ENCODE measurements around the gene GALNT2. TPM values are rescaled to one million over a fixed set of nuclear protein-coding genes. Genes with fewer than 3 reads are reported as not detected.
A peak's percentile ranks its signal among the peaks of the same experiment; 100 is the strongest.

The GALNT2 gene
- polyA plus RNA-seq, 3 donors from 2014 or later, result 18.5 to 30.0 (median 22.5) TPM

DNA sequence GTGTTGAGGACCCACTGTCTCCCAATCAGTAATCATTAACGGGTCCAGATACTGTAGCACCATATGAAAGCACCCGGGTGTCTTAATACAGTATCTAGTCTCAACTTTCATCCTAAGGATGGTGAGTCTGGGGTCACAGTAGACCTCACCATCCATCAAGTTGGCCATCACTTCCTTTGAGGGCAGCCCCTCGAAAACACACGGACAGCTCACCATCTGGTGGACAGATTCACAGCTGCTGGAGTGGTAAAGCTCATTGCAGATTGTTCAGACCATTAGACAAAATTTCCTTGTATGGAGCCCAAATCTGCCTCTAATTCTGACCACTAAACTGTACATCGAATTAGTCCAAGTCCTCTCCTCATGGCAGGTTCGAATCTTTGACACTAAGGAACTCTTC, 236.0 kb downstream of the GALNT2 start:
- Mint-ChIP-seq H3K4me3 (no peak overlapping the region), H3K9me3 (no peaks in the 10 kb centered on the region), H3K4me1 (no peaks in the 10 kb centered on the region), H3K27me3 (ENCODE audit: low read depth in 3 of 3) (peaks cover 2% of the 10 kb centered on the region in 3 donors), H3K36me3 (no peaks in the 10 kb centered on the region), H3K27ac (no peak overlapping the region)
- no peak for DNase-seq

GRCh38 chr1:230303822-230304221, 236.8 kb downstream of the GALNT2 start:
- no peak for DNase-seq
- Mint-ChIP-seq H3K27me3 (ENCODE audit: low read depth in 3 of 3) (peaks cover 2% of the 10 kb centered on the region in 3 donors), H3K9me3 (no peaks in the 10 kb centered on the region), H3K4me3 (no peak overlapping the region), H3K27ac (no peak overlapping the region), H3K4me1 (no peaks in the 10 kb centered on the region), H3K36me3 (no peaks in the 10 kb centered on the region)

DNA sequence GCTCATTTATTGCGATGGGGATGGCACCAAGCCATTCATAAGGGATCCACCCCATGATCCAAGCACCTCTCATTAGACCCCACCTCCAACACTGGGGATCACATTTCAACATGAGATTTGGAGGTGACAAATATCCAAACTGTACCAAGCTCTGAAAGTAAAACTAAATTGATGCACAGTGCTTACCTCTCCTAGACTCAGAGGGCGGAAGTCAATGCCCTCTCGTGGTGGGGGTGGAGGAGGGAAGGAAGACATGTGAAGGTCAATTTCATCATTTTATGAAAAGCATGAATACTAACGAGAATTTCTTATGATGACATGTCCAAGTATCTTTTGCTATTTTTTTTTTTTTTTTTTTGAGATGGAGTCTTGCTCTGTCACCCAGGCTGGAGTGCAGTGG, 239.1 kb downstream of the GALNT2 start:
- no peaks in the 10 kb centered on the region for H3K9me3 Mint-ChIP-seq
- DNase-seq, result no peak
- no peak overlapping the region for H3K4me3 Mint-ChIP-seq
- H3K4me1 Mint-ChIP-seq, result peaks cover 3 to 6% of the 10 kb centered on the region in 2 donors
- no peak overlapping the region for H3K27ac Mint-ChIP-seq
- H3K36me3 Mint-ChIP-seq, result no peaks in the 10 kb centered on the region
- H3K27me3 Mint-ChIP-seq (ENCODE audit: low read depth in 3 of 3), result peaks cover 0 to 3% (median 2%) of the 10 kb centered on the region in 3 donors

GRCh38 chr1:230307213-230307612, 240.2 kb downstream of the GALNT2 start:
- Mint-ChIP-seq H3K9me3 (no peaks in the 10 kb centered on the region), H3K27ac (no peak overlapping the region), H3K27me3 (ENCODE audit: low read depth in 3 of 3) (peaks cover 0 to 3% (median 2%) of the 10 kb centered on the region in 3 donors), H3K4me3 (no peak overlapping the region), H3K36me3 (no peaks in the 10 kb centered on the region), H3K4me1 (peaks cover 3 to 6% of the 10 kb centered on the region in 2 donors)
- DNase-seq, result no peak

DNA sequence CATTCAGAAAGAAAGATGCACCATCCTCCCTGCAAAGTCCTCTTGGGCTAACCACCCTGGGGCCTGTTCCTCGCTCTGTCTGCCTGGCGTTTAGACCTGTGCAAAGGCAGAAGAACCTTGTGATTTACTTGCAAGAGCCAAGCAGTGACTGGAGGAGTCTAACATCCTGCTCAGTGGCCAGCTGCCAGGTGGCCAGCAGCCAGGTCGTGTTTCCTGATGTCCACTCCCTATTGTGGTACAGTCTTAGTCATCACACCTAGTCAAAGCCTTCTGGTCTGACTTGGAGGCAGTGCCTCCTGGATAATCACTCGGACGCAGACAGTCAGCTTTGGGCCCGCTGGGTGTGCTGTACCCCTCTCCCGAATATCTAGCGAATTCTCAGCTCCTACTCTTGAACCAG, 241.0 kb downstream of the GALNT2 start:
- Mint-ChIP-seq H3K27me3 (ENCODE audit: low read depth in 3 of 3) (peaks cover 0 to 3% (median 2%) of the 10 kb centered on the region in 3 donors), H3K4me1 (peaks cover 3 to 6% of the 10 kb centered on the region in 2 donors), H3K9me3 (no peaks in the 10 kb centered on the region), H3K36me3 (no peaks in the 10 kb centered on the region), H3K4me3 (no peak overlapping the region), H3K27ac (no peak overlapping the region)
- DNase-seq, result no peak

GRCh38 chr1:230308821-230309220, 241.8 kb downstream of the GALNT2 start:
- Mint-ChIP-seq H3K4me1 (peaks cover 3 to 6% of the 10 kb centered on the region in 2 donors), H3K36me3 (no peaks in the 10 kb centered on the region), H3K27me3 (ENCODE audit: low read depth in 3 of 3) (peaks cover 0 to 5% (median 2%) of the 10 kb centered on the region in 3 donors), H3K27ac (no peak overlapping the region), H3K4me3 (no peak overlapping the region), H3K9me3 (no peaks in the 10 kb centered on the region)
- DNase-seq, result no peak

- peaks cover 0 to 6% (median 0%) of the 10 kb centered on the region in 3 donors for H3K27me3 Mint-ChIP-seq (ENCODE audit: low read depth in 3 of 3)
- no peak overlapping the region for H3K27ac Mint-ChIP-seq
- H3K36me3 Mint-ChIP-seq, result no peaks in the 10 kb centered on the region
- H3K4me3 Mint-ChIP-seq, result no peak overlapping the region
- peaks cover 3 to 6% of the 10 kb centered on the region in 2 donors for H3K4me1 Mint-ChIP-seq
- DNase-seq, result no peak
- H3K9me3 Mint-ChIP-seq, result no peaks in the 10 kb centered on the region
These were observed 242.7 kb downstream of the GALNT2 start for GRCh38 chr1:230309646-230310177.

GRCh38 chr1:230310381-230311163, 243.5 kb downstream of the GALNT2 start:
- Mint-ChIP-seq H3K9me3 (no peaks in the 10 kb centered on the region), H3K4me1 (peaks cover 3 to 6% of the 10 kb centered on the region in 2 donors), H3K4me3 (no peak overlapping the region), H3K27ac (no peak overlapping the region), H3K27me3 (ENCODE audit: low read depth in 3 of 3) (peaks cover 0 to 6% (median 0%) of the 10 kb centered on the region in 3 donors), H3K36me3 (no peaks in the 10 kb centered on the region)
- DNase-seq, result peak; percentile 54 to 61 (median 61)

- DNase-seq, result no peak
- Mint-ChIP-seq H3K27ac (no peak overlapping the region), H3K4me3 (no peak overlapping the region), H3K4me1 (peaks cover 3 to 6% of the 10 kb centered on the region in 2 donors), H3K36me3 (no peaks in the 10 kb centered on the region), H3K27me3 (ENCODE audit: low read depth in 3 of 3) (peaks cover 0 to 5% (median 0%) of the 10 kb centered on the region in 3 donors), H3K9me3 (no peaks in the 10 kb centered on the region)
These were observed 245.6 kb downstream of the GALNT2 start for GRCh38 chr1:230312676-230313075.

GRCh38 chr1:230313453-230314141, 246.6 kb downstream of the GALNT2 start:
- Mint-ChIP-seq H3K9me3 (no peaks in the 10 kb centered on the region), H3K27ac (no peak overlapping the region), H3K4me3 (no peak overlapping the region), H3K4me1 (peaks cover 3 to 6% of the 10 kb centered on the region in 2 donors), H3K36me3 (no peaks in the 10 kb centered on the region), H3K27me3 (ENCODE audit: low read depth in 3 of 3) (peaks cover 0 to 5% (median 0%) of the 10 kb centered on the region in 3 donors)
- DNase-seq, result no peak

DNA sequence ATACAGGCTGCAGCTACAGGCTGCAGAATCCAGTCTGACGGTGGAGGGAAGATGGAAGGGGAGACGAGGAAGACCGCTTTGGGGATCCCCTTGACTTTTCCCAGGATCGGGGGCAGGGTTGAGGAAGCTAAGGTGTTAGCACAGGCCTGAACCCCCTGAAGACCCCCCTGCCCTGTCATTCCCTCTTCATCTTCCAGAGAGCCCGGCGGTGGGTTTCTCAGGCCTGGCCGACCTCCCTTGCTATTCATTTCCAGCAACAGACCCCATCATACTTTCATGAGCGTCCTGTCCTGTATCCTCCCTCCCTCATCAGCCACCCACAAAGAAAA, 247.1 kb downstream of the GALNT2 start:
- Mint-ChIP-seq H3K4me1 (peaks cover 3 to 6% of the 10 kb centered on the region in 2 donors), H3K36me3 (no peaks in the 10 kb centered on the region), H3K4me3 (no peak overlapping the region), H3K27ac (no peak overlapping the region), H3K27me3 (ENCODE audit: low read depth in 3 of 3) (peaks cover 0 to 5% (median 0%) of the 10 kb centered on the region in 3 donors), H3K9me3 (no peaks in the 10 kb centered on the region)
- DNase-seq, result no peak

- Mint-ChIP-seq H3K4me1 (peaks cover 3 to 6% of the 10 kb centered on the region in 2 donors), H3K9me3 (no peaks in the 10 kb centered on the region), H3K4me3 (no peak overlapping the region), H3K36me3 (no peaks in the 10 kb centered on the region), H3K27ac (no peak overlapping the region), H3K27me3 (ENCODE audit: low read depth in 3 of 3) (peaks cover 0 to 3% (median 0%) of the 10 kb centered on the region in 3 donors)
- DNase-seq, result no peak
These were observed 248.1 kb downstream of the GALNT2 start for GRCh38 chr1:230315099-230315498.

GRCh38 chr1:230316864-230317745, 250.1 kb downstream of the GALNT2 start:
- DNase-seq, result no peak

More at GRCh38 chr1:230316864-230317745, 250.1 kb downstream of the GALNT2 start:
- Mint-ChIP-seq H3K27ac (no peak overlapping the region), H3K4me1 (no peaks in the 10 kb centered on the region), H3K4me3 (no peak overlapping the region), H3K36me3 (no peaks in the 10 kb centered on the region), H3K9me3 (no peaks in the 10 kb centered on the region), H3K27me3 (ENCODE audit: low read depth in 3 of 3) (peaks cover 0 to 3% (median 0%) of the 10 kb centered on the region in 3 donors)
